Liver (tissue), 3 donors: ENCODE results near the gene FOXRED1.

Experiments
- ATF3 ChIP-seq: IDR thresholded peaks from 2 replicates; pipeline ENCODE4 v1.6.1; 2016; ENCODE audit warnings: antibody characterized with exemption
- CTCF ChIP-seq: fragments of 150-350 bp; IDR thresholded peaks from 2 replicates; pipeline ENCODE4 v1.5.1; 2017; ENCODE audit warnings: improper control_type of control experiment, low read depth, low read length; ENCODE audit not compliant: missing input control
- JUND ChIP-seq, 2 donors: IDR thresholded peaks; 2 replicates each; pipeline ENCODE4 v1.6.1; 2016; ENCODE audit warnings: antibody characterized with exemption in 2 of 2
- RAD21 ChIP-seq, 2 donors: IDR thresholded peaks; 2 replicates each; pipeline ENCODE4 v1.6.1; 2016; ENCODE audit warnings: antibody characterized with exemption in 2 of 2, mild to moderate bottlenecking in 2 of 2
- SP1 ChIP-seq: IDR thresholded peaks from 2 replicates; pipeline ENCODE4 v1.6.1; 2018; ENCODE audit warnings: antibody characterized with exemption, mild to moderate bottlenecking
- TAF1 ChIP-seq: conservative IDR thresholded peaks from 2 replicates; pipeline ENCODE4 v1.6.1; 2016; ENCODE audit warnings: antibody characterized with exemption, mild to moderate bottlenecking
- YY1 ChIP-seq: IDR thresholded peaks from 2 replicates; pipeline ENCODE4 v1.6.1; 2016; ENCODE audit warnings: antibody characterized with exemption, mild to moderate bottlenecking
- ZBTB33 ChIP-seq: IDR thresholded peaks from 2 replicates; pipeline ENCODE4 v1.6.1; 2016; ENCODE audit warnings: antibody characterized with exemption
- TF ChIP-seq, protein P1 (sequence below): IDR thresholded peaks from 2 replicates; pipeline ENCODE4 v1.6.1; 2016; ENCODE audit warnings: antibody characterized with exemption, mild to moderate bottlenecking
- TF ChIP-seq, protein P2 (sequence below): IDR thresholded peaks from 2 replicates; pipeline ENCODE4 v1.6.1; 2016; ENCODE audit warnings: antibody characterized with exemption
- donor health status: healthy.
- donor health status: healthy.

GRCh38 chr11:126256216-126256615 is 12.7 kb upstream of the FOXRED1 start:
- TF ChIP-seq CTCF: no peak
- no peak for TF ChIP-seq TAF1
- TF ChIP-seq, protein P1, sequence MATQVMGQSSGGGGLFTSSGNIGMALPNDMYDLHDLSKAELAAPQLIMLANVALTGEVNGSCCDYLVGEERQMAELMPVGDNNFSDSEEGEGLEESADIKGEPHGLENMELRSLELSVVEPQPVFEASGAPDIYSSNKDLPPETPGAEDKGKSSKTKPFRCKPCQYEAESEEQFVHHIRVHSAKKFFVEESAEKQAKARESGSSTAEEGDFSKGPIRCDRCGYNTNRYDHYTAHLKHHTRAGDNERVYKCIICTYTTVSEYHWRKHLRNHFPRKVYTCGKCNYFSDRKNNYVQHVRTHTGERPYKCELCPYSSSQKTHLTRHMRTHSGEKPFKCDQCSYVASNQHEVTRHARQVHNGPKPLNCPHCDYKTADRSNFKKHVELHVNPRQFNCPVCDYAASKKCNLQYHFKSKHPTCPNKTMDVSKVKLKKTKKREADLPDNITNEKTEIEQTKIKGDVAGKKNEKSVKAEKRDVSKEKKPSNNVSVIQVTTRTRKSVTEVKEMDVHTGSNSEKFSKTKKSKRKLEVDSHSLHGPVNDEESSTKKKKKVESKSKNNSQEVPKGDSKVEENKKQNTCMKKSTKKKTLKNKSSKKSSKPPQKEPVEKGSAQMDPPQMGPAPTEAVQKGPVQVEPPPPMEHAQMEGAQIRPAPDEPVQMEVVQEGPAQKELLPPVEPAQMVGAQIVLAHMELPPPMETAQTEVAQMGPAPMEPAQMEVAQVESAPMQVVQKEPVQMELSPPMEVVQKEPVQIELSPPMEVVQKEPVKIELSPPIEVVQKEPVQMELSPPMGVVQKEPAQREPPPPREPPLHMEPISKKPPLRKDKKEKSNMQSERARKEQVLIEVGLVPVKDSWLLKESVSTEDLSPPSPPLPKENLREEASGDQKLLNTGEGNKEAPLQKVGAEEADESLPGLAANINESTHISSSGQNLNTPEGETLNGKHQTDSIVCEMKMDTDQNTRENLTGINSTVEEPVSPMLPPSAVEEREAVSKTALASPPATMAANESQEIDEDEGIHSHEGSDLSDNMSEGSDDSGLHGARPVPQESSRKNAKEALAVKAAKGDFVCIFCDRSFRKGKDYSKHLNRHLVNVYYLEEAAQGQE: no peak
- TF ChIP-seq SP1: no peak
- no peak for TF ChIP-seq ATF3
- no peak for TF ChIP-seq JUND (IDR thresholded peaks at IDR 0.05)
- no peak for TF ChIP-seq ZBTB33
- TF ChIP-seq, protein P2, sequence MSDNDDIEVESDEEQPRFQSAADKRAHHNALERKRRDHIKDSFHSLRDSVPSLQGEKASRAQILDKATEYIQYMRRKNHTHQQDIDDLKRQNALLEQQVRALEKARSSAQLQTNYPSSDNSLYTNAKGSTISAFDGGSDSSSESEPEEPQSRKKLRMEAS: no peak
- TF ChIP-seq YY1: no peak
- no peak for TF ChIP-seq RAD21 (IDR thresholded peaks at IDR 0.05)
